Thymus (tissue), 11 donors: ENCODE results near the gene ACVR1B. TPM values are rescaled to one million over a fixed set of nuclear protein-coding genes. Genes with fewer than 3 reads are reported as not detected.
A peak's percentile ranks its signal among the peaks of the same experiment; 100 is the strongest.

Experiments used
- DNase-seq, 9 donors: peaks; one replicate each; pipeline ENCODE4 v3.0.0-alpha.2; 2013; ENCODE audit warnings: low spot score in 9 of 9, low read depth in 6 of 9, missing footprints in 1 of 9
- H3K27ac ChIP-seq, 2 donors: one replicate each; pipeline ENCODE4 v1.5.1; 2013; ENCODE audit warnings: control low read depth in 1 of 2, low read depth in 1 of 2, low read length in 1 of 2, mild to moderate bottlenecking in 1 of 2, moderate library complexity in 1 of 2
- H3K27me3 ChIP-seq, 2 donors: one replicate each; pipeline ENCODE4 v1.5.1; 2013; ENCODE audit warnings: low read length in 1 of 2; ENCODE audit not compliant: control insufficient read depth in 2 of 2, insufficient read depth in 1 of 2
- H3K36me3 ChIP-seq, 2 donors: one replicate each; pipeline ENCODE4 v1.5.1; 2013; ENCODE audit warnings: low read length in 1 of 2, mild to moderate bottlenecking in 1 of 2, moderate library complexity in 1 of 2; ENCODE audit not compliant: control insufficient read depth in 2 of 2, insufficient read depth in 2 of 2
- H3K4me1 ChIP-seq, 2 donors: one replicate each; pipeline ENCODE4 v1.5.1; 2013; ENCODE audit warnings: low read length in 2 of 2; ENCODE audit not compliant: control insufficient read depth in 2 of 2, insufficient read depth in 2 of 2
- H3K4me3 ChIP-seq, 2 donors: one replicate each; pipeline ENCODE4 v1.5.1; 2013; ENCODE audit warnings: low read length in 2 of 2, control low read depth in 1 of 2, mild to moderate bottlenecking in 1 of 2
- H3K9me3 ChIP-seq, 2 donors: one replicate each; pipeline ENCODE4 v1.5.1; 2013; ENCODE audit warnings: low read length in 1 of 2, mild to moderate bottlenecking in 1 of 2; ENCODE audit not compliant: control insufficient read depth in 2 of 2, insufficient read depth in 1 of 2
- WGBS: extraction: QIAGEN DNeasy Blood & Tissue Kit; methylation state at CpG from one replicate; pipeline ENCODE4 v1.1.7; 2013; 5-methylcytosine and 5-hydroxymethylcytosine counted together
- polyA plus RNA-seq: library from polyadenylated mRNA; stranded (reverse); fragments of 200-250 nt; gene quantifications from one replicate; pipeline ENCODE4 v1.2.3, GENCODE V29; 2013
- total RNA-seq: library from RNA; stranded (reverse); fragments of 120-200 nt; gene quantifications from one replicate; pipeline ENCODE4 v1.2.4, GENCODE V29; 2013
- donor health status: healthy.

Gene ACVR1B
- total and polyA plus RNA-seq, 2 donors: 7.2 to 9.9 TPM

DNA sequence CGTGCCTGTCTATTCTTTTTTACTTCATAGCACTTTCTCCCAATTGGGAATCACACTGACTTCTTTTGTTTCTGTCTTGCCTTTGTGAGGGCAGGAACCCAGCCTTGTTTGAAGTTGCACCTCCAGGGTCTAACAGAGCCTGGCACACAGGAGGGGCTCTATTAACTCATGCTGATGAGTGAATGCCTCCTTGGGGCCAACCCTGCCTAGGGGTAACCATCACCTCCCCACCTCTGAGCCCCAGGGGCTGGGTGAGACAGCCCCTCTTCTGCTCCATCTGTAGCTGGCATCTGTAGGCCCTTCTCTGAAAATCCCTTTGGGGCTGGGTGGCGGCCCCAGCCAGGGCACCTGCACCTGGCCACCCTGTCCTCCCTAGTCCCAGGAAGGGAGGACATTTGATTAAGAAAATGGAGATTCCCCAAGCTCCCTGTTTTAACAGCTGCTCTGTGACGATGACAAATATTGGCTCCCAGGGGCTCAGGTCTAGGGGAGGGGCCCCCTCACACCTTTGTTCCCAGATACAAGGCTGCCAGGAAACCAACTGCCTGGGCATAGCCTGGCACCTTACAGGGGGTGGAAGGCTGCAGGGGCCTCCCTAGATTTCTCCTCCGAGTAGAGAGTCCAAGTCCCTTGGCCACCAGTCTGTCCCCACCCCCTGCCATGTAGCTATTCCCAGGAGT lies 67.1 kb downstream of the ACVR1B start:
- peaks cover 0 to 15% of the 10 kb centered on the region in 2 donors for H3K27me3 ChIP-seq
- H3K27ac ChIP-seq: no peak overlapping the region
- peaks cover 0 to 4% of the 10 kb centered on the region in 2 donors for H3K36me3 ChIP-seq
- peaks cover 7 to 59% of the 10 kb centered on the region in 2 donors for H3K4me1 ChIP-seq
- no peak overlapping the region for H3K4me3 ChIP-seq
- no peak for DNase-seq
- 91% methylated on average over 4 of the region's 4 CpGs for WGBS
- peaks cover 0 to 4% of the 10 kb centered on the region in 2 donors for H3K9me3 ChIP-seq

DNA sequence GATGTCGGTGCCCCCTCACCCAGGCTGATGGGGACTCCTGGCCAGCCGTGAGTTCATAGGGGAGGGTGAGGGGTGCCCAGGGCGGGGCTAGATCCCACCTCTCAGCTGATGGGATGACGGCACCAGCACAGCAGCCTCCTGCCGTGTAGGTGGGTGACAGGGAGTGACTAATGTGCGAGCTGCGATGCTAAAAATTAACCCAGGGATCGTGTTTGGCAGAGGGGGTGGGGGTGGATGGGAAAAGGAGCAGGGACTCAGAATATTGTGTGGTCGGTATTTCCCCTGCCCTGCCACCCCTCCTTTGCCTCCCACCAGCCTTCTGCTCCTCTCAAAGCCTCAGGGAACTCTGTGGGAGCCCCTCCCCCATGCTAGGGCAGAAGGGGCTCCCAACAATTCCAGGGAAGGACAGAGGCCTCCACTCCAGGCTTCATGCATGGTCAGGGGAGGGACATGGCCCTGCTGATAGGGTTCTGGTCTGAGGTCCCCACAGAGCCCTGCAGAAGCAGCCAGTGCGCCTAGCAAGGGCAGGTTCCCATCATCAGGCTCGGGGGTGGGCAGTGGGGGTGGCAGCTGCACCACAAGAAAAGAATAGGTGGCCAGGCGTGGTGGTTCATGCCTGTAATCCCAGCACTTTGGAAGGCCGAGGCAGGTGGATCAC lies 67.7 kb downstream of the ACVR1B start:
- no peak overlapping the region for H3K4me3 ChIP-seq
- no peak overlapping the region for H3K27ac ChIP-seq
- H3K9me3 ChIP-seq: no peaks in the 10 kb centered on the region
- 95% methylated on average over 13 of the region's 13 CpGs for WGBS
- peaks cover 0 to 4% of the 10 kb centered on the region in 2 donors for H3K36me3 ChIP-seq
- DNase-seq: no peak
- peaks cover 13 to 59% of the 10 kb centered on the region in 2 donors for H3K4me1 ChIP-seq
- peaks cover 0 to 16% of the 10 kb centered on the region in 2 donors for H3K27me3 ChIP-seq

DNA sequence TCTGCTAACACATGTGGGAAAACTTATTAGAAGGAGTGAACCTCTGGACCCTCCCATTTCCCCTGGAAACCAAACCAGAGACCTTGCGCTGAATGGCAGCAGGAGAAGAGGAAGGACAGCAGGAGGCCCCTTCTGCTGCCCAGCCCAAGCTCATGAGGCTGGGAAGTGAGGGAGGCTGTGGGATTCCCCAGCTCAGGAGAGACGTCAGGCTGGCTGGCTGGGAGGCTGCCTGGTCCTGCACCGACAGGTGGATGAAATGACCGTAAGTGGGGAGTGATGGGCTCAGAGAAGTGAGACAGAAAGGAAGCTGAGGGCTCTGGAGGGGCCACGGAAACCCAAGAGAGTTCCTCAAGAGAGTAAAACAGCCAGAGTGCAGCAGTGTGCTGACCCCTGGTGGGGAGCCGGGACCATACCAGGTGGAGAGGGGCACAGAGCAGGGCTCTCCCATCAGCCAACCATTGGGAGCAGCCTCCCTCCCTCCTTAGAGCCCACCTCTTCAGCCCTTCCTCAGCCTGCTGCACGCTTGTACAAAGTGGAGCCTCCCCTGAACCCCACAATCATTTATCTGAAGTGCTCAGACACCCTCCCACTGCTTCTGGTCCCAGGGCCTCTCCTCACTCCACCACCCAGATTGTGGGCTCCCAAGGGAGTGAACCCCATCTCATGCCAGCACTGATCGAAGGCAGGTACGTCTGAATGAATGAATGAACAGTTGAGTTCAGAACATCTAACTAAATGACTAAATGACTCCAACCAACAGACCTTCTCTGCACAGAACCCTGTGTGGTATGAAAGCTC lies 69.2 kb downstream of the ACVR1B start:
- Histone ChIP-seq H3K9me3 (no peaks in the 10 kb centered on the region), H3K36me3 (no peaks in the 10 kb centered on the region), H3K27me3 (peaks cover 0 to 16% of the 10 kb centered on the region in 2 donors), H3K4me1 (peaks cover 19 to 67% of the 10 kb centered on the region in 2 donors), H3K27ac (no peak overlapping the region), H3K4me3 (no peak overlapping the region)
- WGBS: 28% methylated on average over 9 of the region's 9 CpGs
- peak in 4 of 9 donors; percentile 55 to 84 (median 72) for DNase-seq

DNA sequence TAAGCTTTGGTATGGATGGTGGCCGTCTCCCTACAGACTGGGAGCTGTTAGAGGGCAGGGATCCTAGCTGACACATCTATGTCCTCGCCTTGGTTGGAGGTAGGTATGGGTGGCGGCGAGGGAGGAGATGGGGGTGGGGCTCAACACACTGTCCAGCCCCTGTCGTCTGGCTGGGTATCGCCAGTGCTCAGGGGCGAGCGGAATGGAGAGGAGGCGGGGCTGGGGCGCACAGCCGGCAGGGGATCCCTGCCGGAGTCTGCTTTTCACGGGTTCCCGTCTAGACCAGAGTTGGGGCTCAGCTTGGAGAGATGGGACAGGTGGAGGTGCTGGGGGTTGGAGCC lies 71.3 kb downstream of the ACVR1B start:
- Histone ChIP-seq H3K4me1 (peaks cover 19 to 64% of the 10 kb centered on the region in 2 donors), H3K27me3 (peaks cover 0 to 16% of the 10 kb centered on the region in 2 donors), H3K27ac (peak overlapping the region in 1 of 2 donors; percentile 18), H3K4me3 (peak overlapping the region; percentile 43 to 53), H3K9me3 (no peaks in the 10 kb centered on the region), H3K36me3 (no peaks in the 10 kb centered on the region)
- DNase-seq: no peak
- 9% methylated on average over 14 of the region's 14 CpGs for WGBS

DNA sequence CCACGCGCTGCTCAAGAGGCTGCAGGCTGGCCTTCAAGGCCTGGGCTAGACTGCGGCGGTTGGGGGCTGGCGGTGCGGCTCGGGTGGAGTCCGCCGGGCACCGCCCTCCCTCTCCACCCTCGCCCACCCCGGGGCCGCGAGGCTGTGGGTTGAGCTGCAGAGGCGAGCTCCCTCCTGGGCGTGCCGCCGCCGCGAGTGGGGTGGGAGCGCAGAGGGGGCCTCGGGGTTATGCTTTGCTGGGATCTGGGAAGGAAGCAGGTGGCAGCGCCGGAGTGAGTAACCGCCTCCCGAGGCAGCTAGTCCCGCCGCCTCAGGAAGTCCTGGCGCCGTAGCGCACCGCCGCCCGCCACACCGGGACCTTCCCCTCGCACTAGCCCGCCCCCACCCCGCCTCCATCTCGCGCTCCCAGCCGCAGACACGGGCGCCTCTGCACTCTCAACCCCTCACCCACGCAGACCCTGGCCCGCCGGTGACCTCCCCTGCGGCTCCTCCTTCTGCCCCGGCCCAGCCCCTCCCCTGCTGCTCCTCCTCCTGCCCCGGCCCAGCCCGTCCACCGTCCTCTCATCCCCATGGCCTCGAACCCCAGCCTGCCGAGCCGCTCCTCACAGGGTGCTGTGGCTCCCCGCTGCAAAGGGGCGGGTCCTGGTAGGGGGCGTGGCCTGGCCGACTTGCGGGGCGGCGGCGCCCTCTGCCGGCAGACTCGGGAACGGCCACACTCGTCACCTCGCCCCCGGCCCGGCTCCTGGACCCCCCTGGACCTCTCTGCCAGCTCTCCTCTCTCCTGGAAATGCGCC lies 71.9 kb downstream of the ACVR1B start:
- Histone ChIP-seq H3K27ac (peak overlapping the region; percentile 31 to 83), H3K4me3 (peak overlapping the region; percentile 43 to 53), H3K36me3 (no peaks in the 10 kb centered on the region), H3K4me1 (peaks cover 19 to 62% of the 10 kb centered on the region in 2 donors), H3K9me3 (no peaks in the 10 kb centered on the region), H3K27me3 (peaks cover 0 to 16% of the 10 kb centered on the region in 2 donors)
- DNase-seq: peak in 5 of 9 donors; percentile 68 to 87 (median 83)
- under 1% methylated on average over 70 of the region's 70 CpGs for WGBS

DNA sequence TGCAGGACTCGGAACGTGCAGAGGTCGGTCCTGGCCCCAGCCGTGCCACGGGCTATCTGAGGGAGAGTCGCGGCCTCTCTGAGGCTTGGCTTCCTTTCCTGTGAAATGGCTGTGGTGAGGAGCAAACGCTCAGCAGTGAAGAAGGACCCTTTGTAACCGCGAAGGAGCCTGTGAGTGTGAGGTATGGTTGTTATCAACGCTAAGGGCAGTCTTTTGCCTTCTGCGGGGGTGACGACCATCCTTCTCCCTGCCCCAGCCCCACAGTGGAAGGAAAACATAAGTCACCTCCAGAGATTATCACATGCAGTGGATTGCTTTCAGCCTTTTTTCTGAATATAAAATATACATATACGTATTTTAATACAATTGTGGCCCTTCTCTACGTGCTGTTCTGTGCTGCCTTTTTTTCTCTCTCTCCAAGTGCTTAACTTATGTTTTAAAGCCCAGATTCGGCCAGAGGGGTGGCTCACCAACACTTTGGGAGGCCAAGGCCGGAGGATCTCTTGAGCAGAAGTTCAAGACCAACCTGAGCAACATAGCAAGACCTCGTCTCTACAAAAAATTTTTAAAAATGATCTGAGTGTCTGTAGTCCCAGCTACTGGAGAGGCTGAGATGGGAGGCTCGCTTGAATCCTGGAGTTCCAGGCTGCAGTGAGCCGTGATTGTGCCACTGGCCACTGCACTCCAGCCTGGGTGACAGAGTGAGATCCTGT lies 72.6 kb downstream of the ACVR1B start:
- Histone ChIP-seq H3K9me3 (no peaks in the 10 kb centered on the region), H3K4me3 (peak overlapping the region; percentile 43 to 53), H3K27ac (peak overlapping the region; percentile 31 to 83), H3K4me1 (peaks cover 19 to 57% of the 10 kb centered on the region in 2 donors), H3K27me3 (peaks cover 0 to 16% of the 10 kb centered on the region in 2 donors), H3K36me3 (no peaks in the 10 kb centered on the region)
- 24% methylated on average over 20 of the region's 20 CpGs for WGBS
- no peak for DNase-seq

DNA sequence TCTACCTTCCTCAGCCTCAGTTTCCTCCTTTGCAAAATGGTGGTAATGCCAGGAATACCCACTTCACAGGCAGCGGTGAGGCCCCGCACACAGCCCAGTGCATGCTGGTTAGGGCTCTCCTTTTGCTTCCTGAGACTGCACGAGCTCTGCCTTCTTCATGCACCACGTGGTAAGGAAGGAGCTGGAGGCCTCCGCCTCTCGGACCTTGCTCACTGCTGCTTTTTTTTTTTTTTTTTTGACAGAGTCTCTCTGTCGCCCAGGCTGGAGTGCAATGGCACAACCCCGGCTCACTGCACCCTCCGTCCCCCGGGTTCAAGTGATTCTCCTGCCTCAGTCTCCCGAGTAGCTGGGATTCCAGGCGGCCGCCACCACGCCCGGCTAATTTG lies 73.3 kb downstream of the ACVR1B start:
- peak in 6 of 9 donors; percentile 65 to 86 (median 69) for DNase-seq
- Histone ChIP-seq H3K9me3 (no peaks in the 10 kb centered on the region), H3K36me3 (no peaks in the 10 kb centered on the region), H3K4me1 (peaks cover 19 to 56% of the 10 kb centered on the region in 2 donors), H3K4me3 (peak overlapping the region; percentile 8 to 43), H3K27me3 (peaks cover 0 to 16% of the 10 kb centered on the region in 2 donors), H3K27ac (peak overlapping the region in 1 of 2 donors; percentile 83)
- 47% methylated on average over 15 of the region's 15 CpGs for WGBS

DNA sequence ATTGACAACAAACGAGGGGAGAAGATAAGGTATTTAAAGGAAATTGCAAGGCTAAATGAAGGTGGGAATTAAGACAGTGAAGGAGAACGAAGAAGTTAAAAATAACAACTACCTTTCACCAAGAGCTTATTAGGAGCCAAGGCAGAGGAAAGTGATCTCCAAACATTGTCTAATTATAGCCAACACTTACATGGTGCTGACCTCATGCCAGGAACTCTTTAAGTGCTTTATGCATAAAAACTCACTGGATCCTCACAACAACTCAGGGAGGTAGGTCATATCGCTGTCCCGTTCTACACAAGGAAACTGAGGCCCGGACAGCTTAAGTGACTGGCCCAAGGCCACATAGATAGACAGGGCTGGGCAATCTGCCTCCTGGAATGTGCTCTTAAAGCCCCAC lies 74.8 kb downstream of the ACVR1B start:
- H3K27ac ChIP-seq: no peak overlapping the region
- WGBS: 90% methylated on average over 5 of the region's 5 CpGs
- DNase-seq: no peak
- peaks cover 19 to 43% of the 10 kb centered on the region in 2 donors for H3K4me1 ChIP-seq
- no peak overlapping the region for H3K4me3 ChIP-seq
- H3K9me3 ChIP-seq: no peaks in the 10 kb centered on the region
- no peaks in the 10 kb centered on the region for H3K36me3 ChIP-seq
- H3K27me3 ChIP-seq: peaks cover 0 to 16% of the 10 kb centered on the region in 2 donors
